ENCODE data around the gene GPR3. TPM values are rescaled to one million over a fixed set of nuclear protein-coding genes. Genes with fewer than 3 reads are reported as not detected.

GPR3 gene
- total and polyA plus RNA-seq, 4 donors = under 0.01 to 0.30 TPM; not detected in 2

- peak overlapping the region in 1 of 2 donors; percentile 7 for H3K27ac ChIP-seq (ENCODE audit: low read depth in 1 of 2, low read length in 2 of 2)
- 79% methylated on average over 2 of the region's 2 CpGs for WGBS
- no peak for TF ChIP-seq ATF3 (IDR thresholded peaks at IDR 0.05)
- no peak for TF ChIP-seq HNF4G (IDR thresholded peaks at IDR 0.05)
- TF ChIP-seq, protein P1, sequence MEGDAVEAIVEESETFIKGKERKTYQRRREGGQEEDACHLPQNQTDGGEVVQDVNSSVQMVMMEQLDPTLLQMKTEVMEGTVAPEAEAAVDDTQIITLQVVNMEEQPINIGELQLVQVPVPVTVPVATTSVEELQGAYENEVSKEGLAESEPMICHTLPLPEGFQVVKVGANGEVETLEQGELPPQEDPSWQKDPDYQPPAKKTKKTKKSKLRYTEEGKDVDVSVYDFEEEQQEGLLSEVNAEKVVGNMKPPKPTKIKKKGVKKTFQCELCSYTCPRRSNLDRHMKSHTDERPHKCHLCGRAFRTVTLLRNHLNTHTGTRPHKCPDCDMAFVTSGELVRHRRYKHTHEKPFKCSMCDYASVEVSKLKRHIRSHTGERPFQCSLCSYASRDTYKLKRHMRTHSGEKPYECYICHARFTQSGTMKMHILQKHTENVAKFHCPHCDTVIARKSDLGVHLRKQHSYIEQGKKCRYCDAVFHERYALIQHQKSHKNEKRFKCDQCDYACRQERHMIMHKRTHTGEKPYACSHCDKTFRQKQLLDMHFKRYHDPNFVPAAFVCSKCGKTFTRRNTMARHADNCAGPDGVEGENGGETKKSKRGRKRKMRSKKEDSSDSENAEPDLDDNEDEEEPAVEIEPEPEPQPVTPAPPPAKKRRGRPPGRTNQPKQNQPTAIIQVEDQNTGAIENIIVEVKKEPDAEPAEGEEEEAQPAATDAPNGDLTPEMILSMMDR (IDR thresholded peaks at IDR 0.05; ENCODE audit: low read depth, low read length, missing input control) = no peak
- no peak for TF ChIP-seq NR2F2 (IDR thresholded peaks at IDR 0.05)
- TF ChIP-seq REST (IDR thresholded peaks at IDR 0.05) = no peak
- no peak for TF ChIP-seq JUND (IDR thresholded peaks at IDR 0.05)
- no peak for TF ChIP-seq HNF4A (conservative IDR thresholded peaks at IDR 0.05)
- TF ChIP-seq, protein P2, sequence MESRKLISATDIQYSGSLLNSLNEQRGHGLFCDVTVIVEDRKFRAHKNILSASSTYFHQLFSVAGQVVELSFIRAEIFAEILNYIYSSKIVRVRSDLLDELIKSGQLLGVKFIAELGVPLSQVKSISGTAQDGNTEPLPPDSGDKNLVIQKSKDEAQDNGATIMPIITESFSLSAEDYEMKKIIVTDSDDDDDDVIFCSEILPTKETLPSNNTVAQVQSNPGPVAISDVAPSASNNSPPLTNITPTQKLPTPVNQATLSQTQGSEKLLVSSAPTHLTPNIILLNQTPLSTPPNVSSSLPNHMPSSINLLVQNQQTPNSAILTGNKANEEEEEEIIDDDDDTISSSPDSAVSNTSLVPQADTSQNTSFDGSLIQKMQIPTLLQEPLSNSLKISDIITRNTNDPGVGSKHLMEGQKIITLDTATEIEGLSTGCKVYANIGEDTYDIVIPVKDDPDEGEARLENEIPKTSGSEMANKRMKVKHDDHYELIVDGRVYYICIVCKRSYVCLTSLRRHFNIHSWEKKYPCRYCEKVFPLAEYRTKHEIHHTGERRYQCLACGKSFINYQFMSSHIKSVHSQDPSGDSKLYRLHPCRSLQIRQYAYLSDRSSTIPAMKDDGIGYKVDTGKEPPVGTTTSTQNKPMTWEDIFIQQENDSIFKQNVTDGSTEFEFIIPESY (IDR thresholded peaks at IDR 0.05) = no peak
- TF ChIP-seq RAD21 (IDR thresholded peaks at IDR 0.05) = no peak
- no peak for TF ChIP-seq EGR1 (IDR thresholded peaks at IDR 0.05; ENCODE audit: low read depth in 2 of 2)
- TF ChIP-seq RXRA (IDR thresholded peaks at IDR 0.05) = no peak
- no peak for DNase-seq (ENCODE audit: low spot score)
- H3K27me3 ChIP-seq (ENCODE audit: control insufficient read depth in 4 of 4, insufficient read depth in 4 of 4, low read length in 3 of 4) = no peaks in the 10 kb centered on the region
- H3K9ac ChIP-seq (ENCODE audit: low read depth in 1 of 2, low read length in 2 of 2) = no peak overlapping the region
- H3K9me3 ChIP-seq (ENCODE audit: control insufficient read depth in 4 of 4, low read length in 3 of 4) = no peaks in the 10 kb centered on the region
- H3K4me3 ChIP-seq (ENCODE audit: low read depth in 1 of 3, low read length in 3 of 3) = no peak overlapping the region
- peaks cover 0 to 19% (median 9%) of the 10 kb centered on the region in 4 donors for H3K36me3 ChIP-seq (ENCODE audit: control insufficient read depth in 4 of 4, insufficient read depth in 3 of 4, low read depth in 1 of 4, low read length in 3 of 4)
- peaks cover 0 to 11% (median 7%) of the 10 kb centered on the region in 4 donors for H3K4me1 ChIP-seq (ENCODE audit: control insufficient read depth in 4 of 4, insufficient read depth in 4 of 4, low read length in 3 of 4)
Observed at GRCh38 chr1:27427329-27427728, 34.9 kb downstream of the GPR3 start.

DNA sequence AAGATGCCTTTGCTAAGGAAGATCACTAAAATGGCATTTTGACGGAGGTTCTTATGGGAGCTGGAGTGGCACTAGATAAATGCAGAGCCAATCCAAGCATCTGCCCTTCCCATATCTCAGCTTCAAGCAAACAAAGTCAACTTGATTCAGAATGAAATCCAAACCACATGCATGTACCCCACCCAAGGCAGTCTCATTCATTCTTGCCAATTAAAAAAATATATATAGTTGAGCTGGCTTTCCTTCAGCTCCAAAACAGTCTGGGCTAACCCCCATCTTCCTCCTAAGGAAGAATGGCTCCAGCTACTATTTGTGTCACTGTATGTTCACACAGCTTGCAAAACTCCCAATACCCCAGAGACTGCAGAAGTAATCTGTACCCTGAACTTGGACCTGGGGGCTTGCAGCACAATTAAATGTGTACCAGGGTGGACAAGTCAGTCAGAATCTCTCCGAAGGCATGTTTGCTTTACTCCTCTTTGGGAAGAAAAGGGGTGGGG is 35.4 kb downstream of the GPR3 start:
- Histone ChIP-seq H3K27me3 (ENCODE audit: control insufficient read depth in 4 of 4, insufficient read depth in 4 of 4, low read length in 3 of 4) (no peaks in the 10 kb centered on the region), H3K27ac (ENCODE audit: low read depth in 1 of 2, low read length in 2 of 2) (peak overlapping the region in 1 of 2 donors; percentile 7), H3K9ac (ENCODE audit: low read depth in 1 of 2, low read length in 2 of 2) (no peak overlapping the region), H3K36me3 (ENCODE audit: control insufficient read depth in 4 of 4, insufficient read depth in 3 of 4, low read depth in 1 of 4, low read length in 3 of 4) (peaks cover 0 to 19% (median 9%) of the 10 kb centered on the region in 4 donors), H3K4me3 (ENCODE audit: low read depth in 1 of 3, low read length in 3 of 3) (no peak overlapping the region), H3K4me1 (ENCODE audit: control insufficient read depth in 4 of 4, insufficient read depth in 4 of 4, low read length in 3 of 4) (peaks cover 0 to 11% (median 7%) of the 10 kb centered on the region in 4 donors), H3K9me3 (ENCODE audit: control insufficient read depth in 4 of 4, low read length in 3 of 4) (no peaks in the 10 kb centered on the region)
- WGBS = 81% methylated on average over 2 of the region's 2 CpGs
- no peak for DNase-seq (ENCODE audit: low spot score)
- TF ChIP-seq HNF4G (IDR thresholded peaks at IDR 0.05) = no peak
